Renal cortex interstitium (tissue), 11 donors: ENCODE results near the gene L1CAM. TPM values are rescaled to one million over a fixed set of nuclear protein-coding genes. Genes with fewer than 3 reads are reported as not detected.

Experiments
- DNase-seq, 11 donors: peaks; one replicate each; pipeline ENCODE4 v3.0.0-alpha.2; 2013; ENCODE audit warnings: low read depth in 9 of 11, low spot score in 4 of 11; ENCODE audit errors: extremely low read depth in 1 of 11
- polyA plus RNA-seq, 3 donors: library from polyadenylated mRNA; unstranded; fragments of 120-200 nt; gene quantifications; one replicate each; pipeline ENCODE4 v1.2.1, GENCODE V29; 2013; ENCODE audit not compliant: insufficient read length in 3 of 3

The L1CAM gene
- polyA plus RNA-seq, 3 donors, result 35.2 to 57.4 (median 53.1) TPM

DNA sequence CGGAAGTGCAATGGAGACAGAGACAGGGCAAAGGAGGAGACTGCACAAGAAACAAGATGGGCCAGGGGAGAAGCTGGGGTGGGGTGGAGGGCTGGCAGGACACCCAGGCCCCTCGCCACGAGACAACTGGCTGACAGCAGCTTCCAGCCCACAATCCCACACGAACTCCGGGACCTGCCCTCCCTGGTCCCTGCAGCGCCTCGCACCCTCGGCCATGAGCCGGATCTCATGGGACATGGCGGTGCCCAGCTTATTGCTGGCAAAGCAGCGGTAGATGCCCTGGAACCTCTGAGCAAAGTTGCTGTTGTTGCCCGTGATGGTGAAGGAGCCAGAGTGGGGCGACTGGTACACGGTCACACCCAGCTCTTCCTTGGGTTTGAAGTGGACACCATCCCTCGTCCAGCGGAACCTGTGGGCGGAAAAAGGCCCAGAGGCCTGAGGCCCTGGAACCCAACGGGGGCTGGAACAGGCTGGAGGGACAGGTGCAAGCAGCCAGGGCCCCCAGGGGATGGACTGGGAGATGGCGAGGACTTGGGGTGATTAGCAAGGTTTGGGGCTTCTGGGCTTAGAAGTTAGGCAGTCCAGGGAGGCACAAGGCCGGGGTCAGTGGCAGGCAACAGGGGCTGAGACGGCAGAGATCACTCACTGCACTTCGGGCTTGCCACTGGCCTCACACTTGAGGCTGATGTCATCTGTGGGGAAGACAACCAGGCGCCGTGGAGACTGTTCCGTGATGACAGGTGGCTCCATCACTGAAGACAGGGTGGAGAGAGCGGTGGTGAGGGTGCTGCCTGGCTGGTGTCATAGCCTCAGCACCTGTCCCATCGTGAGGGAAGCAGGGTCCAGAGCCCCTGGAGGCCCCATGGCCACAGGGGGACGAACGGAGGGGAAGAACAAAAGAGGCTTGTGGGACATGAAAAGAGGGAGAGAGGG, 13.8 kb downstream of the L1CAM start:
- no peak for DNase-seq

GRCh38 chrX:153871451-153871850, 14.5 kb downstream of the L1CAM start:
- DNase-seq, result no peak

DNA sequence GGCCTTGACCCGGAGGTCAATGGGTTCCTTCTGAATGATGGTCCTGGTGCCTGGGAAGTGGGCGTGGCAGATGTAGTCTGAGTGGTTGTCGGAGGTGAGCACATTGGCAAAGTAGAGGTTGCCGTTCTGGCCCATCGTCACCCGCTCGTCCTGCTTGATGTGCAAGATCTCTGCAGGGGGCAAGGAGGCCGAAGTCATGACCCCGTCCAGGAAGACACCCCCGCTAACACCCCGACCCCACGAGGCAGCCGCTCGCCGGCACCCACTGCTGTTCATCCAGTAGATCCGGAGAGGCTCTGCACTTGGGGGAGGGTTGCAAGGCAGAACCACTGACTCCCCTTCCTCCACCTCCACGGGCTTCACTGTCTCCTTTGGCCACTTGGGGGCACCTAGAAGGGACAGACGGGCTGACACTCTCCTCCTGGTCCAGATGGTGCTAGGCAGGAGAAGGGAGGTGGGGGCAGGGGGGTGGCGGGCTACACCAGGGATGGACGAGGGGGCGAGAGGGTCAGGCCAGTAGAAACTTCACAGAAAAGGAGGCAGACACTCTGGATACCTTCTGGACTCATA, 15.1 kb downstream of the L1CAM start:
- DNase-seq, result no peak

- DNase-seq, result no peak
Observed at GRCh38 chrX:153870288-153870690, 15.7 kb downstream of the L1CAM start.

DNA sequence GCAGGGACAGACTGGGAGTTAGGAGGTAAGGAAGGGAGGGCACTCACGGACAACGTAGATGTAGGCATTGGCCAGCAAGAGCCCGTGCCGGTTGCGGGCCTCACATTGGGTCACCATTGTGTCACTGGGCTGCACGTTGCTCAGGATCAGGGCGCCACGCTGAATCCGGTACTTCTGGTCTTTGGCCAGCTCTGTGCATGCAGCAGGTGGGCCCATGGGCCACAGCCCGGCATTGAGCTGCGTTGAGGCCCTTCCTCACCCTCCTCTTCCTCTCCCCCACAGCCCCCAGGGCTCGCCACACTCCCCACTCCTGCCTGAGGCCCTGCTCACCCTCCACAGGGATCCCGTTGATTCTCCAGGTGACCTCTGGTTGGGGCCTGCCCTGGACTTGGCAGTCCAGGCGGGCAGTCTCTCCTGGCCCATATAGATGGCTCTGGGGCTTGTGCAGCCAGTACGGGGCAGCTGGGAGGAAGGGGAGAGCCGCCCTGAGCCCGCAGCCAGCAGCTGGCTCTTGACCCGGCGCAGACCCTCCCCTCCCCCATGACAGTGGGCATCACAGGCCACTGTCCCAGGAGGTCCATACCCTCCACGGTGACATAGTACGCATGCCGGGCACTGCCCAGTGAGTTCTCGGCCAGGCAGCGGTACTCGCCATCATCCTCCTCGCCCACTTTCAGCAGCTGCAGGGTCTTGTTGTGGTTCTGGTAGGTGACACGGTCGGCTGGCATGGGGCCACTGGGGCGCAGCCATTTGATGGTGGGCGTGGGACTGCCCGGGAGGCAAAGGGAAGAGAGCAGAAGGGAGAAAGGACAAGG, 16.3 kb downstream of the L1CAM start:
- DNase-seq, result no peak

DNA sequence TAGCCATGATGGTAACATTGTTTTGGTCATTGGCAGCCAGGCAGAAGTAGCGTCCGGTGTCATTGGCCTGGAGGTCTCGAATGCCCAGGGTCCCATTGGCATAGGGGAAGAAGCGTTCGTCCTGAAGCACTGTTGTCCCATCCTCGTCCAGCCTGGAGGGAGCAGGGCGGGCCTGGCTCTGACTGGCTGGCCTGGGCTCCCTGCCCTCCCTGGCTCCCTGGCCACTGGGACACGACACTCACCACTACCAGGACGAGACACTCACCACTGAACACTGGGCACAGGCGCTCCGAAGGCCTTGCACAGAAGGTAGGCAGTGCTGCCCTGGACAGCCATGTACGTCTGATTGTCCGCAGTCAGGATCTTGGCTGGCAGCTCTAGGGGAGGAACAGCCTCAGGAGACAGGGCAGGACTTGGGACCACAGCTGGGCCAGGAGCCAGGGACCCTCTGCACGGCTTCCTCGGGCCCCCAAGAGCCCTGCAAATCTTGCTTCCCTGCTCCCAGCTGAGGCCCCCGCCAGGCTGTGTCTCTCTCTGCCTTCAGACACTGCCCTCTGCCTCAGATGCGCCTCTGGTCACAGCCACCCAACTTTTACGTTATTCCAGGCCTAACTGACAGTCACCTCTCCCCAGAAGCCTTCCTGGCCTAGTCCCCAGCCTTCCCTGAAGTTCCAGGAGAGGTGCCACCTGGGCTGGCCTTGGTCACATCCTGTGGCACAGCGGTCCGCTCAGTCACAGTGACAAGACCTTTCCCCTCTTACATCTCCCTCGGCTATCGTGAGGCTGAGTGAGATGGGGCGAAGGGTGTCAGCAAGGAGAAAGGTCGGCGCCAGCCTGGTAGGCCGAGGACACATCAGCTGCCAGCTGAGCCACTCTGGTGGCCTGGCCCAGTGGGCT, 17.1 kb downstream of the L1CAM start:
- no peak for DNase-seq

GRCh38 chrX:153867671-153868070, 18.3 kb downstream of the L1CAM start:
- no peak for DNase-seq

GRCh38 chrX:153867139-153867538, 18.8 kb downstream of the L1CAM start:
- DNase-seq, result no peak

GRCh38 chrX:153866302-153867019, 19.5 kb downstream of the L1CAM start:
- no peak for DNase-seq

DNA sequence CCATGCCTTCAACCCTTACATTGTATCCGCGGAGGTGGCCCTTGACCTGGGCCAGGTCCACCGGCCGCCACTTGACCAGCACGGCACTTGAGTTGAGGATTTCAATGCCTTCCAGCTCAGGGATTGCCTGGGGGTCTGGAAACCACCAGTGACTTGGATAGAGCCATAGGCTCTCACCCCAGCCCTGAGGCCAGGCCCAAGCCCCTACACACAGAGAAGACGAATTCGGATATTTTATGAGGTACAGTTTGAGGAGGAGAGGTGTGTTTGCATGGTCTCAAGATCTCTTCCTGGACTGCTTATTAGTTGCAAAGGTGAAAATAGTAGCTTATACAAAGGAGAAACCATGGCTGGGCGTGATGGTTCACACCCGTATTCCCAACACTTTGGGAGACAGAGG, 20.3 kb downstream of the L1CAM start:
- no peak for DNase-seq

DNA sequence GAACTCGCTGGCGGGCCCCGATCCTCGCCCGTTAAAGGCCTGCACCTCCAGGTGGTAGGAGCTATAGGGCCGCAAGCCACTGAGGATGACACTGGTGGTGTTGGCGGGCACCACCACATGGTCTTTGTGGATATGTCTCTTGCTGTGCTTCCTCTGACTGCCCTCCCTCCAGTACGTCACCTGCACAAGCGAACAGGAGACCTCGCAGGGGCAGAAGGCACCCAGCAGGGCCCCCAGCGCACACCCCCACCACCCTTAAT, 20.7 kb downstream of the L1CAM start:
- DNase-seq, result no peak

GRCh38 chrX:153864561-153865320, 21.2 kb downstream of the L1CAM start:
- no peak for DNase-seq

DNA sequence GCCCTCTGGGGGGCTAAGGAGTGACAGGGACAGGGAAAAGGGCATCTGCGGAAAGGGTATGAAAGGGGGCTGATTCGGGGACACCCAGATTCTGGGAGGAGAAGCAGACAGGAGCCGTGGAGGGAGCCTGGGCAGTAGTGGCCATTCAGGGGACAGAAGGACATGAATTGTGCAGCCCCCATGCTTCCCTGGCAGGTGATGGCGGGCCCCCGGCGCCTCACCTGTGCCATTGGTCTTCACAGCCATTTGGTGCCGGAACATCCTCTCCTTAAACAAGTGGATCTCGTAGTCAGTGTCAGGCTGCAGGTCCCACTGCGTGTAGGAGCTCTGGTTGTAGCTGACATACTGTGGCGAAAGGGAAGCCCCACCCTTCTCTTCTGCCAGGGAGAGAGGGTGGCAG, 21.9 kb downstream of the L1CAM start:
- DNase-seq, result no peak

DNA sequence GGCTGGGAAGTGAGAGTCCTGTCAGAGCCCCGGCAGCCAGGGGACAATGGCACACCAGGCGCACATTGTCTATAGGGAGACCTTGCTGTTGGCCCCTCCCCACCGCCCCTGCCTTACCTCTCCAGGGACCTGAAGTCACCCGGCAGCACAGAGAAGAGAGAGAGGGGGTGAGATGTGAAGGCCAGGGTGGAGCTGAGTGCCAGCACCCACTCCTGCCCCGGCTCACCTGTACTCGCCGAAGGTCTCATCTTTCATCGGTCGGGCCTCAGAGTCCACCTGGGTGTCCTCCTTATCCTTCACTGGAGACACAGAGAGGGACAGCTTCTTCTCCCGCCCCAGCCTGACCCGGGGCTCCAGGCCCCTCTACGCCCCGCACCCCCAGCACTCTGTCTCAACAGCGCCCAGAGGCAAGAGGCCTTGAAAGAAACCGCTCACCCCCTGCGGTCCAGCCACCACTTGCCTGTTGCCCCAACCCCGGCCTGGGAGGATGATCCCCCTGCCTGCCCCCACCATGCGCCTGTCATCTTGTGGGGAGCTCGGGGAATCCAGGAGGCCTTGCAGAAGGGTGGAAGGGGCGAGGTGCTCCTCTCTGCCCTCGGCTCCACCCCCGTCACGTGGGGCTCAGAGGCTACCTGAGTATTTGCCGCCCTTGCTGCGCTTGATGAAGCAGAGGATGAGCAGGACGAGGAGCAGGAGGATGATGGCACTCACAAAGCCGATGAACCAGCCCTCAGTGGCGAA, 22.6 kb downstream of the L1CAM start:
- no peak for DNase-seq

DNA sequence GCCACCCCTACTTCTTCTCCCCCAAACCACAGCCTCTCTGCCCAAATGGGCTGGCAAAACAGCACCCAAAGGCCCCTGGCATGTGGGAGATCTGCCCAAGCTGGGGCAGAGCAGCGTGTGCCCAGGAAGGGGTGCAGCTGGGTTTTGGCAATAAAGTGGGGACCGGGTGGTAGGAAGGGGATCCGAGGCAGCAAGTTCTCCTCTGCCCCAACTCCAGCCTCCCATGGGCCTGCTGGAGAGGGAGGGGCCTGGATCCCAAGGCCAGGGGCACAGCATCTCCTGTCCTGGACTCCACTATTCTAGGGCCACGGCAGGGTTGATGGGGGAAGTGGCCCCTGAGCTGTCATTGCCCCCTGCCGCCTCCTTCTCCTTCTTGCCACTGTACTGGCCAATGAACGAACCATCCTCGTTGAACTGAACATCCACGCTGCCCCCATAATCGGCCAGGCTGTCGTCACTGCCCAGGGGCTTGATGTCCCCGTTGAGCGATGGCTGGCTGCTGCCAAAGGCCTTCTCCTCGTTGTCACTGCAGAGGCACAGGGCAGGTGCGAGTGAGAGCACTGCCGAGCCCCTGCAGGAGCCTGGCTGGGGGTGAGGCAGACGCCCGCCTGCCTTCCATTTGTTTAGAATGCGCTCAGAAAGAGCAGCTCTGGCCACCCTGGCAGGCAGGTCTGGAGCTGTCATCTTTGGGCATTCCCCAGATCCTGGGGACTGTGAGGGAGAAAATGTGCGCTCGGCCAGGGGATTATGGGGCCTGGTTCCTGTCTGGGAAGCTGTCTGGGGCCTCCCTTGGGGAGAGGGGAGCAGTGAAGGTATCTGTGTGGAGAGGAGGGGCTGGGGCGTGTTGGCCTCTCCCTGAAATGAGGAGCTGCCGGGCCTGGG, 23.4 kb downstream of the L1CAM start:
- no peak for DNase-seq

DNA sequence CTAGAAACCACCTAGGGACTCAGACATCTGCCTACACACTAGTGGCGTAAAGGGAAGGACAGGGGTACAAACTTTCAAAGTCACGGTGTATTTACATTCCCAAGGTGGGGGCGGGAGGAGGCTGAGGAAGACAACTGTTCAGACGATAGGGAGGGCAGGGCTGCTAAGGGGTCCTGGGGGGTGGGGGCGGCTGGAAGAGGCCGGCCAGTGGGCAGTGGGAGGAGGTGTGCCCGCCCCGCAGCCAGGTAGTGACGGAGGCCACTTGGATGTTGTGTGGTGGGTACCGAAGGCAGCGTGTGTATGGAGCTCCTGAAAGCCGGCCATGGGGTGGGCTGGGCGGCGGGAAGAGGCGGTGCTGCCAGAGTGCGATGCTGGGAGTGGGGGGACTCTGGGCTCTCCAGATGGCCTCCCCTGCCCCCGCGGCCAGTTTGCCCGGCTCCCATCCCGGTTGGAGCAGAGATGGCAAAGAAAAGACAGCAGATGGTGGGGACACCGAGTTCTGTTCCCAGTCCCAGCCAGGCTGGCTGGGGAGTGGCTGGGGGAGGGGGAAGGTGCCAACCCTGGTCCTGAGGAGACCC, 24.2 kb downstream of the L1CAM start:
- DNase-seq, result no peak
